SK-N-DZ (cell line): ENCODE results near the gene ZWILCH.
"Not testable (repeated sequence)": the region's sequence is repeated elsewhere in the genome, so short reads cannot be mapped to it uniquely, and the experiment has no call there.

ENCODE experiments used
- DNase-seq: peaks from one replicate; pipeline ENCODE4 v3.0.0-alpha.2; 2015; ENCODE audit warnings: low spot score

ZWILCH gene

GRCh38 chr15:66580643-66581042 is 75.5 kb downstream of the ZWILCH start:
- DNase-seq, result no peak

- peak; percentile 47 for DNase-seq
Observed at GRCh38 chr15:66581972-66582537, 76.9 kb downstream of the ZWILCH start.

- no peak for DNase-seq
Observed at GRCh38 chr15:66586155-66586976, 81.2 kb downstream of the ZWILCH start.

DNA sequence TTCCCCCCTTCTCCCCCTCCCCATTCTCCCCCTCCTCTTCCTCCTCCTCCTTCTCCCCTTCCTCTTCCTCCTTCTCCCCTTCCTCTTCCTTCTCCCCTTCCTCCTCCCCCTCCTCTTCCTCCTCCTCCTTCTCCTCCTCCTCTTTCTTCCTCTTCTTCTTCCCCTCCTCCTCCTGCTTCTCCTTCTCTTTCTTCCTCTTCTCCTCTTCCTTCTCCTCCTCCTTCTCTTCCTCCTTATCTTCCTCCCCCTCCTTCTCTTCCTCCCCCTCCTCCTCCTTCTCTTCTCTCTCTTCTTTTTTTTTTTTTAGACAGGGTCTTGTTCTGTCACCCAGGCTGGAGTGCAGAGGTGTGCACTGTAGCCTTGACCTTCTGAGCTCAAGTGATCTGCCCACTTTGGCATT is 81.9 kb downstream of the ZWILCH start:
- no peak for DNase-seq

GRCh38 chr15:66587749-66588148 is 82.6 kb downstream of the ZWILCH start:
- DNase-seq, result no peak

DNA sequence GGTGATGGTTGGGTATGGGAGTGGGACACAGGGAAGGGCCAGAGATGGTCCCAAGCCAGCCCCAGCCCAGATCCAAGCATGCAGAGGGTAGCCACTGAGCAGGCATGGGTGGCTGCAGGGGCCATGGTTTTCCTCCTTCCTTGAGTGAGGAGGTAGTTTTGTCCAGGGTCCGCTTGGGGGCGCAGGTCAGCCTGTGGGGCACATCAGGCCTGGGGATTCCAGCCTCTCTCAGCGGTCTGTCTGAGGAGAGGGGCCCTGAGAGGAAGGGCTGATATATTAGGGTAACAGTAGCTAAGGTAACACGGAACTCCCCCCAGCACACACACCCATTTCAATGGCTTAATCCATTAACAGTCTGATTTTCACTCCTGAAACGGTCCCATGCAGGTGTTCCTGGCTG is 83.4 kb downstream of the ZWILCH start:
- DNase-seq, result no peak

GRCh38 chr15:66588971-66589370 is 83.8 kb downstream of the ZWILCH start:
- DNase-seq, result no peak

GRCh38 chr15:66589429-66589828 is 84.3 kb downstream of the ZWILCH start:
- not testable (repeated sequence) for DNase-seq

DNA sequence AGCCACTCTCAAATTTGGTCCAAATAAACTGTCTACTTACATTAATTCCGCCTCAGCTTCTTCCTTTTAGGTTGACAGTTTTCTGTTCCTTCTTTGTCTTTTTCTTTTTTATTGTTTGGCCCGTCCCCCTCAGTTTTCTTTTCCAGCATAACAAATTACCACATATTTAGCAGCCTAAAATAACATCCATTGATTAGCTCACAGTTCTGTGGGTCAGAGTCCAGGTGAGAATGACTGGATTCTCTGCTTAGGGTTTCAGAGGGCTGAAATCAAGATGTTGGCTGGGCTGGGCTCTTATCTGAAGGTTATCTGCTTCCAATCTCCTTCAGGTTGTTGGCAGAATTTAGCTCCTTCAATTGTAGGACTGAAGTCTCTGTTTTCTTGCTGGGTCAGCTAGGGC is 85.3 kb downstream of the ZWILCH start:
- DNase-seq, result no peak

- no peak for DNase-seq
Observed at GRCh38 chr15:66591322-66591862, 86.3 kb downstream of the ZWILCH start.

DNA sequence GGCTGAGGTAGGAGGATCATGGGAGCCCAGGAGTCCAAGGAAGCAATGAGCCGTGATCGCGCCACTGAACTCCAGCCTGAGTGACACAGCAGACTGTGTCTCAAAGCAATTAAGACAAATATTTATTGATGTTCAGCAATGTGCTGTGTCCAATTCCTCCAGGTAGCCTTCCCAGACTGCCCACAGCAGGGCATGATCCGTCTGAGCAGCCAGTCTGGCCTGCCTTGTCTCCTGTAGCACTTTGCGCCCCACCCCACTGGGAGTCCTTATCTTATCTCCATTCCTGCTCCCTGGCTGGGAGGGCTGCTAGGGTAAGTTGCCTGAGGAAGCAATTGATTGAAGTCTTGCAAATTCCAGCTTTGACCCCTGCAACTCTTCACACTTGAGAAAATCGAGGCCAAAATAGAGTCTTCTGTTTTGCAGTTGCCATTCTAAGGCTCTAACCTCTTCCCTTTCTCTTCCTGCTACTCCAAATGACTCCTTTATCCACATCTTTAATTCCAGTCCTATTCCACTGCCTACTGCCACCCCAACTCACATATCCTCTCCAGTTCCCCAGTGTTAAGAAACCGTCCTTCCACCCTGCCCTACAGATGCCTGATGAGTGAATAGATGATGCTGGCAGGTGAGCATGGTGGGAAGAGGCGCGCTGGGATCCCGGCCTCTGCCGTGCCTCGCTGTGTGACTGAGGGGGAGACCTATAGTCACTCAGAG is 87.5 kb downstream of the ZWILCH start:
- DNase-seq, result peak; percentile 38

DNA sequence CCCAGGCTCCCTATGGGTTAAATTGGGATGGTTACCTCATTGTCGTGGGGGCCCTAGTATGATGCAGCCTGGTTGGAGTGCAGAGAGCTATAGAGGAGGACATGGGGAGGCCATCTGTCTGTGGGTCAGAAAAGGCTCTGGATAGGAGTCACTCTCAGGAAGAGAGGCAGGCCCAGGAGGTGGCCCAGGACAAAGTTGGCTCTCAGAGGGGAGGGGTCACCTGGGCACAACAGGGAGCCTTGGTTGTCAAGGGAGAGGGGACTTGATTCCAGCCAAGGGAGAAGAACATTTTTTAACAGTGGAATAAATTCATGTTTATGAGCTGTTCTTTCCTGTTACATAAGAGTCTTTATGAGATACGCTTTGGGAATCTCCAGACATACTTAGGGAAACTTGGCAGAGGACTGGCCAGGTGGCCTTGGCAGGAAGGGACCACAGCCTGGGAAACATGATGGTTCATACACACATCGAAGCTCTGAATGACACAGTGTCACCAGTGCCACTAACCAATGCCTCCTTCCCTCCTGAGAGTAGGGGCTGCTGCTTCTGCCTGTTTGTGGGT is 88.2 kb downstream of the ZWILCH start:
- DNase-seq, result no peak

DNA sequence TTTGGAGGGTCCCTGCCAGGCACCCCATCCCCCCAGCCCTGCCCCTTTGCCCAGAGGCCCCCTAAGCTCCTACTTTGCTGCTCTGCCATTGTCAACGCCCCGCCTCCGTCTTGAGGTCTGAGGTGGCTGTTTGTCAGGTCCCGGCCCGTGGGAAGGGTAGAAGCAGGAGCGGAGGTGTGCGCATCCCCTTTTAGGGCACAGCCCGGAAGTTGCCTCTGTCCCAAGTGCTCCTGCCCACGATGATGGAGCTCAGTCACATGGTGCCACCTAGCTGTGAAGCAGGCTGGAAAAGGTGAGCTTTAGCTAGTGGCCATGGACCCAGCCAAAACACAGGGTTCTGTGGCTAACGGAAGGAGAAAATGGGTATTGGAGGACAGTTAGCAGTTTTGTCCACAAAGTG is 89.2 kb downstream of the ZWILCH start:
- no peak for DNase-seq

DNA sequence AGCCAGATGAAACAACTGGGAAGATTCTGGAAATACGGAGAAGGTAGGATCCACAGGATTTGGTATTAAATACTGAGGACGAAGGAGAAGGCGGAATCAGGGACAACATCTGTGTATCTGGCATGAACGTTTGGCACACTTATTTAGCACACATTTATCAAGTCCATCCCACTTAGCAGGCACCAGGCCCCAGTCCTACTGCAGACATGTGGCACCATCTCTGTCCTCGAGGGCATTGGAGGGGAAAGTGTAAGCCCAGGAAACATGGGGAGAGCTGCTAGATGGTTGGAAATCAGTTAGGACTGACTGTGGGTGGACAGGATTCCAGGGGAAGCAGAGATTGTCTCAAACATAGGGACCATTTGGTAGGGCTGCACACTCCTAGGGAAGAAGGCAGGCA is 89.7 kb downstream of the ZWILCH start:
- no peak for DNase-seq

GRCh38 chr15:66595332-66595731 is 90.2 kb downstream of the ZWILCH start:
- no peak for DNase-seq

- DNase-seq, result no peak
Observed at GRCh38 chr15:66595931-66596545, 90.9 kb downstream of the ZWILCH start.

DNA sequence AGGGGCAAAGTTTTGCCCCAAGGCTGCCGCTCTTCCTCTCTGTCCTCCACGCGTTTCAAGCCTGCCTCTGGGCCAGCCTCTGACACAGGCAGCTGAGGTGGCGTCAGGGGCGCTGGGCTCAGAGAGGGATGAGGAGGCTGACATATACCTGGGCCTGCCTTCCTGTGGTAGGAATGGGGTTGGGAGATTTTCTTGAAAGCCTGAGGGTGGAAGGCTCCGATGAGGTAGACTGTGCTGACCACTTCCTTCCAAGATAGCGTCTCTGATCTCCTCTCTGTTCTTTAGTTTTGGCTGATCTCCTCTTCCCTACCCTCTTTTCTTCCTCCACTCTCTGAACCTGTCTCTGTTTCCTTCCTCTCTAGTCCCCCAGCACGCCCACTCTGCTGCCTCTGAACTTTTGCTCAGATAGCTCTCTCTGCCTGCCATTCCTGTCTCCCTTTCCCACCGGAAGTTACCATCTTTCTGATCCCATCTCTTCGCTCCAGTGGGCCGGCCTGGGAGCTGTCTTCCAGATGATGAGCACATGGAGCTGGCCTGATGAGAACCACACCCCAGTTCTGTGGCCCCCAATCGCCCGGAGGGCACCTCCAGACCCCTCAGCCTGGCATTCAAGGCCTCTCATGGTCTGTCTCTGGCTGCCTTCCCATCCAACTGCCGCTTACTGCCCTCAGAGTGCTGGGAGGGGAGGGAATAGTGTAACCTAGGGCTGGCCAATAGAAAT is 93.1 kb downstream of the ZWILCH start:
- no peak for DNase-seq
